H1 (cell line): Measurements from ENCODE around the gene NFIX. TPM values are rescaled to one million over a fixed set of nuclear protein-coding genes. Genes with fewer than 3 reads are reported as not detected.

ENCODE experiments used
- CTCF ChIA-PET: fragments of 300-600 bp; sonication (Branson Sonifier 250); formaldehyde crosslinking; loops from one replicate; lab custom pipeline; 2021; ENCODE audit not compliant: partially characterized antibody; lab: Charles Lee
- POLR2A ChIA-PET: fragments of 300-600 bp; sonication (Branson Sonifier 250); formaldehyde crosslinking; loops from one replicate; lab custom pipeline; 2021; ENCODE audit warnings: inconsistent platforms; ENCODE audit not compliant: partially characterized antibody; lab: Charles Lee
- DNase-seq, 2 experiments: peaks; one replicate each; pipeline versions ENCODE4 v3.0.0 to v3.0.0-alpha.2; 2010 to 2022; ENCODE audit warnings: low spot score in 2 of 2, low read depth in 1 of 2, mixed read lengths in 1 of 2
- FAIRE-seq: peaks from 2 replicates; lab custom pipeline; 2011; peaks lifted over from hg19 to GRCh38; lab: Jason Lieb, UNC
- H2AFZ ChIP-seq: 2 replicates; pipeline ENCODE4 v1.8.1; 2012; ENCODE audit warnings: low read length, inconsistent platforms
- H2AK5ac ChIP-seq: 2 replicates; pipeline ENCODE4 v1.6.1; 2013; ENCODE audit warnings: low read depth, low read length
- H2BK120ac ChIP-seq: replicated peaks from 2 replicates; pipeline ENCODE3; 2013; ENCODE audit warnings: low read depth, low read length, inconsistent platforms
- H2BK12ac ChIP-seq: 2 replicates; pipeline ENCODE4 v1.6.1; 2013; ENCODE audit warnings: low read depth, low read length
- H2BK15ac ChIP-seq: 2 replicates; pipeline ENCODE4 v1.6.1; 2013; ENCODE audit warnings: low read length
- H2BK20ac ChIP-seq: 2 replicates; pipeline ENCODE4 v1.6.1; 2013; ENCODE audit warnings: low read length
- H2BK5ac ChIP-seq: 2 replicates; pipeline ENCODE4 v1.6.1; 2013; ENCODE audit warnings: low read depth, low read length
- H3K14ac ChIP-seq: 2 replicates; pipeline ENCODE4 v1.6.1; 2013; ENCODE audit warnings: inconsistent platforms; ENCODE audit not compliant: insufficient read length
- H3K18ac ChIP-seq: 2 replicates; pipeline ENCODE4 v1.6.1; 2013; ENCODE audit warnings: low read length; ENCODE audit errors: extremely low read depth
- H3K23ac ChIP-seq: 2 replicates; pipeline ENCODE4 v1.6.1; 2013; ENCODE audit warnings: inconsistent platforms; ENCODE audit not compliant: insufficient read length
- H3K23me2 ChIP-seq: 2 replicates; pipeline ENCODE4 v1.6.1; 2013; ENCODE audit warnings: low read depth, low read length
- H3K27ac ChIP-seq: 2 replicates; pipeline ENCODE4 v1.6.1; 2011; ENCODE audit warnings: low read depth, low read length, inconsistent platforms
- H3K27me3 ChIP-seq, 4 experiments: replicated peaks in 1 of 4; 1 replicate in 1 of 4; 2 replicates in 3 of 4; pipeline versions ENCODE4 v1.6.1 to v1.8.1; 2011 to 2013; ENCODE audit warnings: low read length in 3 of 4, mild to moderate bottlenecking in 3 of 4, inconsistent platforms in 2 of 4, mixed read lengths in 2 of 4, moderate library complexity in 1 of 4; ENCODE audit not compliant: control insufficient read depth in 3 of 4, insufficient read depth in 3 of 4; ENCODE audit errors: extremely low read depth in 1 of 4
- H3K36me3 ChIP-seq, 4 experiments: 2 replicates each; pipeline versions ENCODE4 v1.6.1 to v1.8.1; 2011 to 2013; ENCODE audit warnings: mild to moderate bottlenecking in 4 of 4, low read length in 3 of 4, moderate library complexity in 2 of 4, control low read depth in 1 of 4, inconsistent platforms in 1 of 4; ENCODE audit not compliant: insufficient read depth in 4 of 4, control insufficient read depth in 2 of 4
- H3K4ac ChIP-seq: replicated peaks from 2 replicates; pipeline ENCODE3; 2013; ENCODE audit warnings: low read length, low read depth, mixed read lengths, inconsistent platforms; ENCODE audit not compliant: insufficient read length
- H3K4me1 ChIP-seq, 4 experiments: replicated peaks in 1 of 4; 1 replicate in 1 of 4; 2 replicates in 3 of 4; pipeline versions ENCODE4 v1.6.1 to v1.8.1; 2011 to 2013; ENCODE audit warnings: low read length in 3 of 4, inconsistent platforms in 2 of 4, mixed read lengths in 1 of 4; ENCODE audit not compliant: insufficient read depth in 4 of 4, control insufficient read depth in 3 of 4
- H3K4me2 ChIP-seq, 2 experiments: 2 replicates each; pipeline versions ENCODE4 v1.6.1 to v1.8.1; 2011 to 2013; ENCODE audit warnings: low read depth in 2 of 2, low read length in 2 of 2, control low read depth in 1 of 2, inconsistent platforms in 1 of 2, mild to moderate bottlenecking in 1 of 2; ENCODE audit not compliant: insufficient read depth in 1 of 2
- H3K4me3 ChIP-seq, 4 experiments: fragments of 200-600, 300-600 bp in 1 of 4; sonication (generic), shearing (Covaris generic), sonication (Bioruptor Twin) in 1 of 4; 2 replicates each; pipeline versions ENCODE4 v1.5.1 to v1.8.1; 2011 to 2016; ENCODE audit warnings: low read length in 4 of 4, low read depth in 3 of 4, control low read depth in 2 of 4, inconsistent platforms in 2 of 4, mild to moderate bottlenecking in 2 of 4, mixed read lengths in 1 of 4, moderate library complexity in 1 of 4; ENCODE audit not compliant: insufficient read depth in 2 of 4; ENCODE audit errors: extremely low read depth in 1 of 4
- H3K56ac ChIP-seq: replicated peaks from 2 replicates; pipeline ENCODE3; 2013; ENCODE audit warnings: low read depth, mild to moderate bottlenecking, mixed read lengths, low read length, inconsistent platforms; ENCODE audit not compliant: insufficient read length
- H3K79me1 ChIP-seq: 2 replicates; pipeline ENCODE4 v1.6.1; 2013; ENCODE audit warnings: low read depth, low read length, control low read depth
- H3K79me2 ChIP-seq, 2 experiments: 2 replicates each; pipeline versions ENCODE4 v1.6.1 to v1.8.1; 2012 to 2013; ENCODE audit warnings: low read length in 2 of 2, mild to moderate bottlenecking in 2 of 2, inconsistent platforms in 1 of 2; ENCODE audit not compliant: insufficient read depth in 2 of 2, control insufficient read depth in 1 of 2
- H3K9ac ChIP-seq, 4 experiments: replicated peaks in 1 of 4; 1 replicate in 1 of 4; 2 replicates in 3 of 4; pipeline versions ENCODE4 v1.6.1 to v1.8.1; 2011 to 2013; ENCODE audit warnings: low read depth in 3 of 4, low read length in 3 of 4, control low read depth in 2 of 4, mild to moderate bottlenecking in 2 of 4, moderate library complexity in 2 of 4, inconsistent platforms in 1 of 4; ENCODE audit errors: extremely low read depth in 1 of 4
- H3K9me3 ChIP-seq, 2 experiments: 2 replicates each; pipeline versions ENCODE4 v1.6.1 to v1.8.1; 2012 to 2013; ENCODE audit warnings: mild to moderate bottlenecking in 2 of 2, moderate library complexity in 2 of 2, control low read depth in 1 of 2, inconsistent platforms in 1 of 2, low read depth in 1 of 2, low read length in 1 of 2, mixed read lengths in 1 of 2; ENCODE audit not compliant: insufficient read depth in 2 of 2
- H4K20me1 ChIP-seq, 2 experiments: replicated peaks in 1 of 2; 2 replicates each; pipeline versions ENCODE3 to v1.8.1; 2011 to 2013; ENCODE audit warnings: inconsistent platforms in 2 of 2, low read length in 2 of 2, mild to moderate bottlenecking in 1 of 2; ENCODE audit not compliant: insufficient read depth in 2 of 2, control insufficient read depth in 1 of 2
- H4K5ac ChIP-seq: 2 replicates; pipeline ENCODE4 v1.6.1; 2013; ENCODE audit warnings: low read length, low read depth, mixed read lengths, inconsistent platforms; ENCODE audit not compliant: insufficient read length
- H4K8ac ChIP-seq: 2 replicates; pipeline ENCODE4 v1.8.0; 2013; ENCODE audit warnings: mild to moderate bottlenecking, moderate library complexity, low read length, inconsistent platforms; ENCODE audit not compliant: insufficient read depth; ENCODE audit errors: extremely low read depth
- H4K91ac ChIP-seq: replicated peaks from 2 replicates; pipeline ENCODE3; 2013; ENCODE audit warnings: low read length, mixed read lengths, inconsistent platforms; ENCODE audit not compliant: insufficient read length
- BRCA1 ChIP-seq: IDR thresholded peaks from 2 replicates; pipeline ENCODE4 v1.6.1; 2012; ENCODE audit warnings: low read depth, low read length, improper control_type of control experiment
- FOSL1 ChIP-seq: IDR thresholded peaks from 2 replicates; pipeline ENCODE4 v1.6.1; 2011; ENCODE audit warnings: mild to moderate bottlenecking, low read depth, low read length, moderate library complexity; ENCODE audit not compliant: insufficient read depth
- HDAC6 ChIP-seq: IDR thresholded peaks from one replicate; pipeline ENCODE4 v1.7.1; 2012; ENCODE audit warnings: low read depth, mild to moderate bottlenecking, inconsistent platforms, low read length, moderate library complexity
- KDM5A ChIP-seq: fragments of 200-600 bp; IDR thresholded peaks from 2 replicates; pipeline ENCODE4 v1.7.1; 2012; ENCODE audit warnings: mild to moderate bottlenecking, low read length, inconsistent platforms, mixed read lengths
- NANOG ChIP-seq: IDR thresholded peaks from 2 replicates; pipeline ENCODE4 v1.6.1; 2011; ENCODE audit warnings: low read length, low read depth, mild to moderate bottlenecking, inconsistent platforms; ENCODE audit not compliant: insufficient read depth, poor library complexity, severe bottlenecking
- POLR2AphosphoS5 ChIP-seq: IDR thresholded peaks from 2 replicates; pipeline ENCODE4 v1.6.1; 2011; ENCODE audit warnings: low read depth, low read length
- RFX5 ChIP-seq: IDR thresholded peaks from 2 replicates; pipeline ENCODE4 v1.6.1; 2011; ENCODE audit warnings: low read depth, low read length, improper control_type of control experiment, borderline replicate concordance
- SIRT6 ChIP-seq: IDR thresholded peaks from one replicate; pipeline ENCODE4 v1.7.1; 2012; ENCODE audit warnings: low read length, inconsistent platforms
- SRF ChIP-seq: IDR thresholded peaks from 2 replicates; pipeline ENCODE4 v1.6.1; 2011; ENCODE audit warnings: mild to moderate bottlenecking, low read depth, low read length, moderate library complexity
- TAF7 ChIP-seq: optimal IDR thresholded peaks from 2 replicates; pipeline ENCODE3; 2011; ENCODE audit warnings: low read depth, mild to moderate bottlenecking, inconsistent platforms, low read length, moderate library complexity, borderline replicate concordance
- WGBS, 2 experiments: shearing (Covaris generic) in 1 of 2; methylation state at CpG; one replicate each; pipeline versions ENCODE4 v1.1.6 to v1.1.7; 2013 to 2015; ENCODE audit warnings: low lambda C conversion rate in 2 of 2, mixed read lengths in 2 of 2, inconsistent platforms in 1 of 2, low coverage in 1 of 2, missing lambda C conversion rate in 1 of 2; ENCODE audit not compliant: insufficient replicate concordance in 2 of 2, insufficient coverage in 1 of 2, insufficient read length in 1 of 2; ENCODE audit errors: extremely low coverage in 1 of 2, missing lambda C conversion rate in 1 of 2; 5-methylcytosine and 5-hydroxymethylcytosine counted together
- polyA plus RNA-seq, 7 experiments: library from polyadenylated mRNA; depleted of rRNA in 3 of 7; stranded (reverse) in 5 of 7; unstranded in 2 of 7; fragments of >200 nt in 5 of 7; fragments of 200-250 nt in 2 of 7; gene quantifications; 1 replicate in 5 of 7; 2 replicates in 1 of 7; 4 replicates in 1 of 7; pipeline versions ENCODE4 v1.2.1 to v1.2.3, GENCODE V29; 2011 to 2013; ENCODE audit warnings: missing spikeins in 2 of 7, mixed read lengths in 2 of 7
- total RNA-seq: library from RNA; stranded (reverse); fragmentation: NEBNext Ultra II Directional; extraction: Animal tissue kit (Norgen Biotek cat#: 25700); gene quantifications from 2 replicates; pipeline ENCODE4 v1.2.1, GENCODE V29; 2021

Gene NFIX
- total and polyA plus RNA-seq, 2 of the 8 experiments (the other 6 are each of a cell fraction or from before 2014, with no cell fraction given), result 0.03 to 0.20 TPM

DNA sequence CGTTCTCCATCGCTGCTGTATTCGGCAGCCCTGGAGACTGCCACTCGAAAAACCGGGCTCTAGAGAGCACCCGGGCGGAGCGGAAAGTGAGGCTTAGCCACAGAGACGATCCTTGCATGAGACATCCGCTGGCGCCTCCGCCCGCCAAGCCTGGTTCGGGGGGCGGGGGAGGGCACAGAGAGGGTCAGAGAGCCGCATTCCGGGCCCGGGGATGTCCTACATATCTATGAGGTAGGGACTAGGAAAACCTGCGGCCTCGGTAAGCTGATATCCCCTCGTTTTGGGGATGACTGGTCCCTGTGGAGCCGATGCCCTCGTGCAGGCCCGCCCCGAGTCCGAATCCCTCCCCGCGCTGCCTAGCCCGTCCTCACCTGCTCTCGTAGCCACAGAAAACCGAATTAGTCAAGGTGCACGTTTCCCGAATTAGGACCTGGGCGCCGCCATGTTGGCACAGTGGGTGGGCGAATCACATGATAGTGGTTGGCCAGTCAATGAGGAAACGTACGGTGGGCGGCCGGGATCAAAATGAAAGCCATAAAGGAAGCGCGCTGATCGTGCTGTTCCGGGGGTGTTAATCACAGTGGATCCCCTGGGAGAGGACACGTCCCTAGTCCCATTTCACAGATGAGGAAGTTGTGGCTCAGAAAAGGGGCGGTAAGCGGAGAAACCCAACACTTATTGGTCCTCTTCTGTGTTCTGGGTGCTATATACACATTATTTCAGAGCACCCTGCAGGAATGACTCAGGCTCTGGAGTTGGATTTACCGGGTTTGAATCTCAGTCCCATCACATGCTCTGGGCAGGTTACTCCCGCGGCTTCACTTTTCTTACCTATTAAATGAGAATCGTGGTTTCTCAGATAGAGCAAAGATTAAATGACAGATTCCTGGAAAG lies 121.3 kb downstream of the NFIX start, which contains the start of gene TRMT1:
TSS of gene TRMT1 (minus strand) at position 459 of the 894 bp plus-strand sequence. CDS start at position 118, 341 bp downstream.
- H2BK120ac ChIP-seq, result no peak within 1 kb of the TSS
- peaks cover 24% of the 10 kb centered on the region for H3K79me1 ChIP-seq
- H4K91ac ChIP-seq, result peak within 1 kb of the TSS; percentile 81
- peak within 1 kb of the TSS; percentile 98; the same call in 1 of the 2 replicates for H4K8ac ChIP-seq
- H3K23me2 ChIP-seq, result peaks cover 8% of the 10 kb centered on the region; the same call in 1 of the 2 replicates
- H3K36me3 ChIP-seq, result peaks cover 5 to 14% (median 10%) of the 10 kb centered on the region in 4 experiments; a peak in 6 of 8 replicates
- peak within 1 kb of the TSS; percentile 80 to 96 (median 90) for H3K4me3 ChIP-seq
- peak within 1 kb of the TSS; percentile 68 to 86 for H3K4me2 ChIP-seq
- H3K18ac ChIP-seq, result no peak within 1 kb of the TSS
- no peaks in the 10 kb centered on the region for H3K9me3 ChIP-seq
- no peak within 1 kb of the TSS for H2AFZ ChIP-seq
- no peak within 1 kb of the TSS for H2BK12ac ChIP-seq
- FAIRE-seq (no peak), DNase-seq (peak; percentile 73 to 97)
- no peak within 1 kb of the TSS for H3K14ac ChIP-seq
- peak within 1 kb of the TSS; percentile 88 for H3K27ac ChIP-seq
- peak within 1 kb of the TSS; percentile 60 for H3K4ac ChIP-seq
- no peak within 1 kb of the TSS for H2BK15ac ChIP-seq
- peak within 1 kb of the TSS; percentile 92 to 98 (median 94) for H3K9ac ChIP-seq
- no peak within 1 kb of the TSS for H3K23ac ChIP-seq
- H2BK5ac ChIP-seq, result peak within 1 kb of the TSS; percentile 85
- POLR2A ChIA-PET, result interaction anchor here (0.8 to 19.5 kb wide), 10 partner anchors 12 to 226 kb away, joined by 3 to 228 read pairs (median 26); partner anchors contain the start of genes GCDH, IER2, LYL1 and STX10
- H3K79me2 ChIP-seq, result peaks cover 32 to 47% of the 10 kb centered on the region in 2 experiments
- WGBS, 2 experiments, result 2% methylated on average over 44 of the region's 51 CpGs; no CpG with 5 or more reads in 1 of the 2 experiments
- peak within 1 kb of the TSS; percentile 57 for H4K5ac ChIP-seq
- no peaks in the 10 kb centered on the region for H3K27me3 ChIP-seq
- peak within 1 kb of the TSS; percentile 21 for H3K56ac ChIP-seq
- H4K20me1 ChIP-seq, result peaks cover 25 to 27% of the 10 kb centered on the region in 2 experiments
- CTCF ChIA-PET, result interaction anchor here (1.0 to 1.4 kb wide), 2 partner anchors 12 to 15 kb away, joined by 3 to 4 read pairs; no protein-coding TSS in a partner anchor
- no peak within 1 kb of the TSS for H2BK20ac ChIP-seq
- H2AK5ac ChIP-seq, result no peak within 1 kb of the TSS
- H3K4me1 ChIP-seq, result peaks cover 14 to 28% (median 23%) of the 10 kb centered on the region in 4 experiments
- TF ChIP-seq POLR2AphosphoS5 (peak; percentile 88), SIRT6 (no peak), SRF (no peak), HDAC6 (no peak), RFX5 (no peak), NANOG (no peak), TAF7 (peak; percentile 84), KDM5A (peak; percentile 100), FOSL1 (no peak), BRCA1 (no peak)
